HepG2 (cell line): Measurements from ENCODE around the gene ALG9.

Experiments
- ESRRA ChIP-seq: sonication (generic); formaldehyde crosslinking; IDR thresholded peaks from 2 replicates; pipeline ENCODE4 v1.5.1; 2020; ENCODE audit warnings: mild to moderate bottlenecking, low read depth, missing genetic modification reagents
- EZH2 ChIP-seq: conservative IDR thresholded peaks from 2 replicates; pipeline ENCODE4 v1.6.1; 2012; ENCODE audit warnings: mild to moderate bottlenecking, low read depth, low read length, moderate library complexity
- FOXA1 ChIP-seq, 2 experiments: fragments of 450-650 bp in 1 of 2; sonication (generic) in 1 of 2; formaldehyde crosslinking in 1 of 2; IDR thresholded peaks; 2 replicates each; pipeline versions ENCODE4 v1.4.0 to v1.6.1; 2016 to 2020; ENCODE audit warnings: missing genetic modification reagents in 1 of 2
- FOXA3 ChIP-seq: IDR thresholded peaks from 2 replicates; pipeline ENCODE4 v1.6.1; 2016; ENCODE audit warnings: missing genetic modification reagents, missing compliant biosample characterization
- FOXP1 ChIP-seq, 2 experiments: fragments of 450-650 bp in 1 of 2; IDR thresholded peaks; 2 replicates each; pipeline ENCODE4 v1.6.1; 2017 to 2018; ENCODE audit warnings: antibody characterized with exemption in 1 of 2
- MAFG ChIP-seq: sonication (generic); formaldehyde crosslinking; IDR thresholded peaks from 2 replicates; pipeline ENCODE4 v1.5.1; 2020; ENCODE audit warnings: mild to moderate bottlenecking, missing genetic modification reagents
- RFX5 ChIP-seq: IDR thresholded peaks from 2 replicates; pipeline ENCODE4 v1.6.1; 2011; ENCODE audit warnings: low read depth, low read length, improper control_type of control experiment
- YY1 ChIP-seq: IDR thresholded peaks from 2 replicates; pipeline ENCODE4 v1.6.1; 2011; ENCODE audit warnings: low read length, low read depth, moderate library complexity, mild to moderate bottlenecking; ENCODE audit not compliant: insufficient read depth, insufficient replicate concordance
- ZHX1 ChIP-seq: sonication (generic); formaldehyde crosslinking; IDR thresholded peaks from 2 replicates; pipeline ENCODE4 v1.8.1; 2022; ENCODE audit warnings: low read depth, mild to moderate bottlenecking, missing genetic modification reagents
- ZMAT5 ChIP-seq: sonication (generic); formaldehyde crosslinking; IDR thresholded peaks from 2 replicates; pipeline ENCODE4 v1.5.0; 2020; ENCODE audit warnings: mild to moderate bottlenecking, low read depth, missing genetic modification reagents, borderline replicate concordance
- ZNF12 ChIP-seq: sonication (generic); formaldehyde crosslinking; IDR thresholded peaks from 2 replicates; pipeline ENCODE4 v1.5.0; 2020; ENCODE audit warnings: missing genetic modification reagents

GRCh38 chr11:111909378-111909777 is 38.0 kb upstream of the ALG9 start:
- TF ChIP-seq FOXA1 (IDR thresholded peaks at IDR 0.05) (no peak), FOXA1 (CRISPR knock-in tag; IDR thresholded peaks at IDR 0.05) (no peak), RFX5 (no peak), MAFG (no peak), FOXA3 (CRISPR knock-in tag) (no peak), ZHX1 (CRISPR knock-in tag) (no peak), ZMAT5 (CRISPR knock-in tag) (no peak), FOXP1 (IDR thresholded peaks at IDR 0.05) (no peak), FOXP1 (CRISPR knock-in tag; IDR thresholded peaks at IDR 0.05) (no peak), ZNF12 (CRISPR knock-in tag) (no peak), ESRRA (CRISPR knock-in tag) (no peak), EZH2 (no peak), YY1 (no peak)
